ENCODE measurements around the gene PNPLA7.

PNPLA7 gene

DNA sequence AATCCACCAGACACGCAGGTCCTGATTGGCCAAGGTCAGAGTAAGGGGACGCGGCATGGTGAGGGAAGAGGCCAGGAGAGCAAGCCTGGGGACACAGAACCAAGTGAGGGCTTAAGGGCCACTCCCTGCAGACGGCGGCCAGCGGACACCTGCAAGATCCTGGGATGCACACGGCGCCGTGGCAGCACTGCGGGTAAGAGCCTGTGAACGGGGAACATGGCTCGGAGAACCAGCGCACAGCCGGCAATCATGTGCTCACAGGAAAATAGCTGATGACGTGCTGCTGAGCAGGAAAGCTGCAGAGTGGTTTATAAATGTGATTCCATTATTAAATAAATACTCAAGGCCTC lies 64.1 kb downstream of the PNPLA7 start:
- in situ Hi-C loops (cut with MboI; ENCODE audit: low sequenced_read_pairs) = no loop called here
- Histone ChIP-seq H3K27me3 (ENCODE audit: low read depth) (no peaks in the 10 kb centered on the region), H3K9me3 (no peaks in the 10 kb centered on the region), H3K4me3 (no peak overlapping the region), H3K4me1 (no peaks in the 10 kb centered on the region), H3K36me3 (replicated peaks) (no peaks in the 10 kb centered on the region)
- no peak for DNase-seq (ENCODE audit: low spot score in 2 of 2)

DNA sequence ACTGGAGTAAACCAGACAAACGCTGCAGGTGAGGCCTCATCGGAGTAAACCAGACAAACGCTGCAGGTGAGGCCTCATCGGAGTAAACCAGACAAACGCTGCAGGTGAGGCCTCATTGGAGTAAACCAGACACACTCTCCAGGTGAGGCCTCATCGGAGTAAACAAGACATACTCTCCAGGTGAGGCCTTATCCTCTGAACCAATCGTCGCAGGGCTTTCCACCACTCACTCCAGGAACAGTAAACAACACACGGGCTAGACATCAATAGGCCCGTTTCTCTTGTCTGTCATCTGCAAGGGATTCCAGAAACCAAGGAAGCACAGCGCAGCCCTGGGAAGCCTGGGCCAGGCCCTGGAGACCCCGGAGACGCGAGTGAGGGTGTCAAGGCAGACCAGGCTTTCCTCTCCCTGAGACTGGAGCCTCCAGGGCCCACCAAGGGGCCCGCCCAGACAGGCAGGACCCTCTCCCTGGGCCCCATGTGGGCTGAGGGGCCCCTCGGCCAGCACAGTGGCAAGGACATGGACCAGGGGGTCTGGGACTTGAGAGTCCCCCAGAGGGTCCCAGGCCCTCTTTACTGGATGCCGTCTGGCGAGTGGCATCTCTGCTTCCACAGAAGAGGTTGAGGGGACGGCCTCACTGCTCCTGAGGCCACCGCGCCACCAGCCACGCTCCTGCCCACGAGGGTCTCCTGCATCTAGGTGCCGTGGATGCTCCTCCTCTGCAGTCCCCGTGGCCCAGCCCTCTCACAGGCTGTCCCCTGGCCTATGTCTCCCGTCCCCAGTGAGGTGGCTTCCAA lies 64.7 kb downstream of the PNPLA7 start:
- H3K4me1 ChIP-seq = no peaks in the 10 kb centered on the region

DNA sequence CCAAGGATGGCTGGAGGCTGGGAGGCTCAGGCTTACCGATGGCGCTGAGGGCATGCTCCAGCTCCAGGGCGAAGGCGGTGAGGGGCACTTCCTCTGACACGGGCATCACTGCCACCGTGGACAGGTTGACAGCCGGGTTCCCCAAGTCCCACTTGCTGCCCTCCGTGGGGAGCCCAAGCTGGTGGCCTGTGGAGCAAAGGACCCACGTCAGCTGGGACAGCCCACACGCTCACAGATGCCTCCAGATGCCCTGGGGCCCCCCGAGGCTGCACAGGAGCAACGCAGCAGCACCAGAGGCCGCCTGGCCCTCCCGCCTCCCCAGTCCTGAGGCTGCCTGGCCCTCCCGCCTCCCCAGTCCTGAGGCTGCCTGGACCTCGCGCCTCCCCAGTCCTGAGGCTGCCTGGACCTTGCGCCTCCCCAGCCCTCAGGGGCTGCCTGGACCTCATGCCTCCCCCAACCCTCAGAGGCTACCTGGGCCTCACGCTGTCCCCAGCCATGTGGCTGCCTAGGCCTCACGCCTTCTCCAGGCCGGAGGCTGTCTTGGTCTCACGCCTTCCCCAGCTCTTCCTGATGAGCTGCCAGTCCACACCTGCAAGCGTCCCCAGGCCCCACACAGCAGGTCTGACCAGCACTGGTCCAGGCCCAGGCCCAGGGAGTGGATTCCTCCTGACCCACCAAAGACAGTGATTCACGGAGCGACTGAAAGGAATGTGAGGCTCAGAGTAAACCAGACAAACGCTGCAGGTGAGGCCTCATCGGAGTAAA lies 65.5 kb downstream of the PNPLA7 start:
- no peaks in the 10 kb centered on the region for H3K9me3 ChIP-seq
- no peaks in the 10 kb centered on the region for H3K36me3 ChIP-seq (replicated peaks)
- no peak overlapping the region for H3K4me3 ChIP-seq
- in situ Hi-C loops (cut with MboI; ENCODE audit: low sequenced_read_pairs) = no loop called here
- H3K4me1 ChIP-seq = no peaks in the 10 kb centered on the region
- DNase-seq (ENCODE audit: low spot score in 2 of 2) = no peak
- H3K27me3 ChIP-seq (ENCODE audit: low read depth) = no peaks in the 10 kb centered on the region

More for the DNA sequence above, 64.7 kb downstream of the PNPLA7 start:
- Histone ChIP-seq H3K36me3 (replicated peaks) (no peaks in the 10 kb centered on the region), H3K9me3 (no peaks in the 10 kb centered on the region), H3K4me3 (no peak overlapping the region), H3K27me3 (ENCODE audit: low read depth) (no peaks in the 10 kb centered on the region)
- DNase-seq (ENCODE audit: low spot score in 2 of 2) = no peak
- in situ Hi-C loops (cut with MboI; ENCODE audit: low sequenced_read_pairs) = no loop called here

DNA sequence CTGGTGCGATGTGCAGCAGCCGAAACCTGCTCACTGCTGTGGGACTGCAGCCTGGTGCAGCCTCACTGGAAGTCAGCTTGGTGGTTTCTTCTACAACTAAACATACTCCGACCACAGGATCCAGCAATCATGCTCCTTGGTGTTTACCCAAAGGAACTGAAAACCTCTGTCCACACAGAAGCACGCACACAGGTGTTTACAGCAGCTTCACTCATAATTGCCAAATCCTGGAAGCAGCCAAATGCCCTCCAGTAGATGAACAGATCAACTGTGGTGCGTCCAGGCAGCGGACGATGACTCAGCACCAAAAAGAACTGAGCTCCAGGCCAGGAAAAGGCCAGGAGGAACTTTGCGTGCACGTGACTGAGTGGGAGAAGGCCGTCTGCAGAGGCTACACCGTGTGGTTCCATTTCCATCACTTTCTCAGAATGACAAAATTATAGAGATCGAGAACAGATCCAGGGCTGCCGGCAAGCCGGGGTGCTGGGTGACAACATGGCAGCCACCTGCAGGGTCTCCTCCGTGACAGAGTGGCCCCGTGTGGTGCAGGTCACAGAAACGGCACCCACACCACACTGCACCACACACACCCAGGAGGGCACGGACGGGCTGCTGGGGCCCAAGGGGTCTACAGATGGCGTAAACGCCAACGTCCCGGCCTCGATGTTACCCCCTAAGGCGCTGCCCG lies 68.0 kb downstream of the PNPLA7 start:
- Histone ChIP-seq H3K4me1 (no peaks in the 10 kb centered on the region), H3K4me3 (no peak overlapping the region), H3K36me3 (replicated peaks) (no peaks in the 10 kb centered on the region), H3K27me3 (ENCODE audit: low read depth) (no peaks in the 10 kb centered on the region), H3K9me3 (no peaks in the 10 kb centered on the region)
- DNase-seq (ENCODE audit: low spot score in 2 of 2) = no peak
- in situ Hi-C loops (cut with MboI; ENCODE audit: low sequenced_read_pairs) = no loop called here

DNA sequence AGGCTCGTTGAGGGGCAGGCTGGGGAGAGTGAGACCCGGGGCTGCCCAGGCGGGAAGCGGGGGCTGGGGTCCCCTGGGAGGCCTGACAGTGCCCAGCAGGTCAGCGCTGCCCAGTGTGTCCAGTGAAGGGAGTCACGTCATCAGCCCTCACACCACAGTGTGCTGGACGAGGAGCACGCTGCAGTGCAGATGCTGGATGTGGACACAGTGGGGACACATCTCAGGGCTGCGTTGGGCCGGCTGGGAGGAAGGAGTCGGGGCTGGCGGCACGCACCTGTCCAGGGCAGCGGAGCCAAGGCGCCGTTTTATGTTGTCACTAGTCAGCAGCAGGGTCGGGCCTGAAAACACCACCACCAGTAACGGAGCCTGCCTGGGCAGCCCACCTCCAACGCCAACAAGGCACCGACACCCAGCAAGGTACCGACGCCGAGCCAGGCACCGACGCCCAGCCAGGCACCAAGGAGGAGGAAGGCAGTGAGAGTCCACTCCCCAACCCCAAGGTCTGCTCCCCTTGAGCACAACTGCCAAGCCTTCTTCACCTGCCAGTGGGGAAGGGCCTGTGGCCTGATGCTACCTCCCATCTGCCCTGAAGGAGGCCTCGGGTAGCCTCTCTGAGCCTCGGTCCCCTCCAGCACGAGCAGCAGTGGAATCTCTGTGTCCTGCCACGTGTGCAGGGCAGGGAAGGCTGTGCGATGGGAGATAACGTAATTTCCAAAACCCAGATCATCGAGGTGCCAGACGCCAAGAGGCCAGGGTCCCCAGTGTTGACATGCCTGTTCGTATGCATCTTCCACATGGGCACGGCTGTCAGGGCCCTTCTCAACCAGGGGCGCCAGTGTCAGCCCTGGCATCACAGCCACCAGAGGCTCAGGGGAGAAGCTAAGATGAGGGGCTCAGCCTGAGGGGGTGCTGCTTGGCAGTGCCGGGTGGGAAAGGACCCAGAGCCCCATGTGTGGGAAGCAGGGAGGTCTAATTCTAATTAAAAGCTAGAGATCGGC lies 69.2 kb downstream of the PNPLA7 start:
- DNase-seq (ENCODE audit: low spot score in 2 of 2) = no peak
- H3K27me3 ChIP-seq (ENCODE audit: low read depth) = no peaks in the 10 kb centered on the region
- no peaks in the 10 kb centered on the region for H3K4me1 ChIP-seq
- in situ Hi-C loops (cut with MboI; ENCODE audit: low sequenced_read_pairs) = no loop called here
- no peaks in the 10 kb centered on the region for H3K36me3 ChIP-seq (replicated peaks)
- 0 out of 2 replicates have a peak, but pooled peaks cover 2% of the 10 kb centered on the region for H3K9me3 ChIP-seq
- no peak overlapping the region for H3K4me3 ChIP-seq

DNA sequence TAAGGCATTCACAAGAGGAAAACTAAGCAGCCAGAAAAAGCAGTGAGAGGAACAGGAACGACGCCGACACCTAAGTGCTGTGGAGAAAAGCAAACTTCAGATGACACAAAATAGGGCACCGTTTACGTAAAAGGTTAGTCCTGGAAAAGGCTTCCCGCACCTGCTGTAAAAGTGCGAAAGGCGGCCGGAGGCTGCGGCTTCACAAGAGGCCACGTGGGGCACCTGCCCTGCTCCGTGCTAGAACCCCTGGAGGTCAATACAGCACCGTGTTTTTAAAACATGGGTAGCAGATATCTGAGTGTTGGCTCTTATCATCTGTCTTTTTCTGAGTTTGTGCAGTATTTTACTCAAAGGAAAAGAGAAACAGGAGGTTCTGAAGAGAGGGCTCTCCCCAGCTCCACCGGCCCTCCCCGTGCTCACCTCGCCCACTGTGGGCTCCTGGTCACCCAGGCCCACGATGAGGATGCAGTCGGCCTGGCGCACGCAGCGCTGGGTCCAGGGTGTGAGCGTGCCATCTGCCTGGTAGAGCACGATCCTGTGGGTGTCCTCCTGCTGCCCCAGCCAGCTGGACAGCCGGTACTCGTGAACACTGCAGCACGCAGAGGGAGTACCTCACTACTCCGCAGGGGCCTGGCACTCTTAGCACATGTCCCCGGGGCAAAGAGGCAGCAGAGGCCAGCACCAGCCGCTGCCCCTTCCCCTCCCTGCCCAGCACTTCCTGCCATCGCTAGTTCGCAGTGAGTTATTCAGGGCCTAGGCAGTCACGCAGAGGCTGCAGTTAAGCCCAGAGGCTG lies 70.1 kb downstream of the PNPLA7 start:
- Histone ChIP-seq H3K9me3 (0 out of 2 replicates have a peak, but pooled peaks cover 6% of the 10 kb centered on the region), H3K4me3 (no peak overlapping the region), H3K27me3 (ENCODE audit: low read depth) (no peaks in the 10 kb centered on the region), H3K36me3 (replicated peaks) (no peaks in the 10 kb centered on the region), H3K4me1 (no peaks in the 10 kb centered on the region)
- no peak for DNase-seq (ENCODE audit: low spot score in 2 of 2)
- in situ Hi-C loops (cut with MboI; ENCODE audit: low sequenced_read_pairs) = no loop called here

DNA sequence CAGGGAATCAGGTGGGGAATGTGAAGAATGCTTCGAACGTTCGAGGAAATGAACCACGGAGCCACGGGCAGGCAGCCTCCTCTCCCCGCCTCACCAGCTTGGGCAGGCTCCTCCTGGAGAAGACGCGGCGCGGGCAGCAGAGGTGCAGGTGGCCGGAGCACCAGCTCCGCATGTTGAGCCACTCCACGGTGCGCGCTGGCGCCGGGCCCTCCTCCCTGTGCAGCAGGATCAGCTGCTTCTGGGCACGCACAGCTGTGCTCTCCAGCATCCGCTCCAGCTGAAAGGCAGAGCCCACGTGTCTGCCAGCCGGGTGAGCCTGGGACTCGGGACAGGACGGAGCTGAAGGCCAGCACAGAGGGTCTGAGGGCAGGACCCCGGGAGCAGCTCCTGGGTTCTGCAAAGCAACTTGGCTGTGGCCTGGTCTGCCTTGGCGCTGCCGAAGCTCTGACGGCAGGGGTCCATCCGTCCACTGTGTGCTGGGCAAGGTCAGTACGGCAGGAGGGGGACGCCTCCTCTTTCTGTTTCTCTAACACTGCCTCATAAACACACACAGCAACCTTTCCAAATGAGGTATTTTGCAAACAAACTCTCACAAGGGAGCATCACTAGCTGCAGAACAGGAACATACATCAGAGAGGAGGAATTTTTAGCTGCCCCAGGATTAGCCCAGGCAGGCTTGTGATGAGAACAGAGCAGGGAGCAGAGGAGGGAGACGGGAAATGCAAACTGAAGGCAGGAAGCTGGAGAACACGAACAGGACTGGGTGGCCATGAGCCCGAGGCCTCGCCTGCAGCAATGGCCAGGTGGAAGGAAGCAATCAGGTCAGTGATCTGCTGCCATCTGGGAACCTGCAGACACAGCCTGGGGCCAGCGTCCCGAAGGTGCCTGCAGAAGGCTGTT lies 71.0 kb downstream of the PNPLA7 start:
- in situ Hi-C loops (cut with MboI; ENCODE audit: low sequenced_read_pairs) = no loop called here
- no peak for DNase-seq (ENCODE audit: low spot score in 2 of 2)

DNA sequence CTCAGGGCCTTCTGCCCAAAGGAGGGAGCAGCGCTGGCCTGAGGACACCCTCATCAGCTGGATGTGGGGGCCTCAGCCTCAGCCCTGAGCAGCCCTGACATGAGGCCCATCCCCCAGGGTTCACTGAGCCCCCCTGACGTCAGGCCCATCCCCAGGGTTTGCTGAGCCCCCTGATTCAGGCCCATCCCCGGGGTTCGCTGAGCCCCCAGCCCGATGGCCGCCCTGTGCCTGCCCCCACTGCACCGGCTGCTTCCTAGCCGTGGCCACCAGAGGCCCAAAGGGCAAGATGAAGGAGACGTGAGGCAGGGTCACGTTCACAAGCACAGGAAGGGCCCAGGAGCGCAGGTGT lies 71.6 kb downstream of the PNPLA7 start:
- DNase-seq (ENCODE audit: low spot score in 2 of 2) = no peak
- Histone ChIP-seq H3K4me3 (no peak overlapping the region), H3K9me3 (0 out of 2 replicates have a peak, but pooled peaks cover 9% of the 10 kb centered on the region), H3K27me3 (ENCODE audit: low read depth) (no peaks in the 10 kb centered on the region), H3K36me3 (replicated peaks) (no peaks in the 10 kb centered on the region), H3K4me1 (no peaks in the 10 kb centered on the region)
- in situ Hi-C loops (cut with MboI; ENCODE audit: low sequenced_read_pairs) = no loop called here

More for the DNA sequence above, 71.0 kb downstream of the PNPLA7 start:
- Histone ChIP-seq H3K4me1 (no peaks in the 10 kb centered on the region), H3K4me3 (no peak overlapping the region), H3K36me3 (replicated peaks) (no peaks in the 10 kb centered on the region), H3K27me3 (ENCODE audit: low read depth) (no peaks in the 10 kb centered on the region), H3K9me3 (0 out of 2 replicates have a peak, but pooled peaks cover 6% of the 10 kb centered on the region)

DNA sequence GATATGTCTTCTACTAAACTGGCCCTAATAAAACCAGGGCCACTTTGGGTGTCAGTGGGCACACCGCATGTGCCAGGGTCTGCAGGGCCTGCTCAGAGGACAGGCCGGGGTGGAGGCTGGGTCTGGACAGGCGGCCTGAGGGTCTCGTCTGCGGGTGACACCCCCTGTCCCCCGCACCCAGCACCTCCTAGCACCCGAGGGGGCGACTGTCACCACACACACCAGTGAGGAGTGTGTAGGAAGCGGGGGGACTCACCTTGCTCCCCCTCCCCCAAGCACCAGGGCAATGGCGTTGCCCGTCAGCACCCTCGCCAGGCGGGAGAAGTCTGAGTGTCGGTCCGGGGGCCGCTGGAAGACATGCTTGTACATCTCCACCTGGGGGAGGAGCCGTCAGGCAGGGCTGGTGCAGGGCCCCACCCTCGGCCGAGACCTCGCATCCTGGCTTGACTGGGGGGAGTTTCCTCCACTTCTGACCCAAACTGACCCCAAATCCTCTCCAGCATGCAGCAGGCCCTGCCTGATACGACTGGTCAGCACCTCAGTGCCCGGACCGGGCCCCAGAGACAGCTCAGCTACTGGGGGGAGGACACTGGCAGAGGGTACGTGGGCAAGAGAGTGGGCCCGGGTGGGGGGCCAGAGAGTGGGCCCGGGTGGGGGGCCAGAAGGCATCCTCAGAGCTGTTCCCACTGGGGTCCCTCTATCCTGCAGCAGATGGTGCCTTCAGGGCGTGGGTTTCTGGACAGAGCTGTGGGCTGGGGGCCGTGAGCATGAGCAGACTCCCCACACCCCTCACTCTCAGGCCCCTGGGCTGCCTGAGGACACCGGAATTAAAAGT lies 72.2 kb downstream of the PNPLA7 start:
- Histone ChIP-seq H3K4me3 (no peak overlapping the region), H3K36me3 (replicated peaks) (no peaks in the 10 kb centered on the region), H3K9me3 (0 out of 2 replicates have a peak, but pooled peaks cover 9% of the 10 kb centered on the region), H3K27me3 (ENCODE audit: low read depth) (no peaks in the 10 kb centered on the region), H3K4me1 (no peaks in the 10 kb centered on the region)
- DNase-seq (ENCODE audit: low spot score in 2 of 2) = no peak
- in situ Hi-C loops (cut with MboI; ENCODE audit: low sequenced_read_pairs) = no loop called here

DNA sequence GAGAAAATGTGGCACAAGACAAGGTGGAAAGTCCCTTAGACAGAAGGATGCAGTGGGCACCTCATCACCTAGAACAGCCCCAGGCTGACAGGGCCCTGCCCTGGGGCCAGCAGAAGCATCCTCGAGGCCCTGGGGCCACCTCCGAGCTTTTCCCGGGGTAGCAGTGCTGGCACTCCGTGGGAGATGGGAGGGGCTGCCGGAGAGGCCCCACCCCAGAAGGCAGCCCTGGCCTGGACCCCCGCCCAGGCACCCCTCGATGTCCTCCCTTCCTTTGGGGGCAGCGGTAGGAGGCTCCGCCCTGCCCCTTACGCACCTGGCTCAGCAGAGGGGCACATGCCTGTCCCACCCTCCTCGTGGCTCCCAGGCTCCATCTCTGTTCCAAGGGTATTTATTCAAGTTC lies 73.3 kb downstream of the PNPLA7 start:
- in situ Hi-C loops (cut with MboI; ENCODE audit: low sequenced_read_pairs) = no loop called here
- no peaks in the 10 kb centered on the region for H3K27me3 ChIP-seq (ENCODE audit: low read depth)
- H3K4me3 ChIP-seq = no peak overlapping the region
- DNase-seq (ENCODE audit: low spot score in 2 of 2) = no peak
- H3K4me1 ChIP-seq = no peaks in the 10 kb centered on the region
- H3K36me3 ChIP-seq (replicated peaks) = no peaks in the 10 kb centered on the region
- H3K9me3 ChIP-seq = 0 out of 2 replicates have a peak, but pooled peaks cover 9% of the 10 kb centered on the region

DNA sequence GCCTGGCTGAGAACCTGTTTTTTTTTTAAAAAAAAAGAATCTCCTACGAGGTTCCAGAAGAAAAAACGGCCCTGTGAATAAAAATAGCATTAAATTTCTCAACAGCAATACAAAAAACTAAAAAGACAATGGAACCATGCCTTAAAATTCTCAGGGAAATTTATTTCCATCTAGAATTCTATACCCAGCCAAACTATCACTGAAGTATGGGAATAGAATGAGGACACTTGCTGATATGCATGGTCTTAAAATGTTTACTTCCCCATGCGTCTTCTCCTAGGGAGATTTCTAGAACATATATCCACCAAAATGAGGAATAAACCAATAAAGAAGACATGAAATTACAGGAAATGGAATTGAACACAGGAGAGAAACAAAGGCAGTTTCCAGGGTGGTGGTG lies 74.5 kb downstream of the PNPLA7 start:
- H3K27me3 ChIP-seq (ENCODE audit: low read depth) = no peaks in the 10 kb centered on the region
- no peak overlapping the region for H3K4me3 ChIP-seq
- in situ Hi-C loops (cut with MboI; ENCODE audit: low sequenced_read_pairs) = no loop called here
- no peaks in the 10 kb centered on the region for H3K4me1 ChIP-seq
- H3K9me3 ChIP-seq = 0 out of 2 replicates have a peak, but pooled peaks cover 9% of the 10 kb centered on the region
- H3K36me3 ChIP-seq (replicated peaks) = no peaks in the 10 kb centered on the region
- DNase-seq (ENCODE audit: low spot score in 2 of 2) = no peak

All from HAP-1 (cell line).